ENCODE data around the gene MAGEA6.

MAGEA6 gene

DNA sequence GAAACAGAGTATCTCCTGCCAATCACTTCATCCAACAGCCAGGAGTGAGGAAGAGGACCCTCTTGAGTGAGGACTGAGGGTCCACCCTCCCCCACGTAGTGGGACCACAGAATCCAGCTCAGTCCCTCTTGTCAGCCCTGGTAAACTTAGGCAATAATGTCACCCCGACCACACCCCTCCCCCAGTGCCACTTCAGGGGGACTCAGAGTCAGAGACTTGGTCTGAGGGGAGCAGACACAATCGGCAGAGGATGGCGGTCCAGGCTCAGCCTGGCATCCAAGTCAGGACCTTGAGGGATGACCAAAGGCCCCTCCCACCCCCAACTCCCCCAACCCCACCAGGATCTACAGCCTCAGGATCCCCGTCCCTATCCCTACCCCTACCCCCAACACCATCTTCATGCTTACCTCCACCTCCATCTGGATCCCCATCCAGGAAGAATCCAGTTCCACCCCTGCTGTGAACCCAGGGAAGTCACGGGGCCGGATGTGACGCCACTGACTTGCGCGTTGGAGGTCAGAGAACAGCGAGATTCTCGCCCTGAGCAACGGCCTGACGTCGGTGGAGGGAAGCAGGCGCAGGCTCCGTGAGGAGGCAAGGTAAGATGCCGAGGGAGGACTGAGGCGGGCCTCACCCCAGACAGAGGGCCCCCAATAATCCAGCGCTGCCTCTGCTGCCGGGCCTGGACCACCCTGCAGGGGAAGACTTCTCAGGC is 36.1 kb downstream of the MAGEA6 start, which contains the start of the genes CSAG1 and MAGEA12:
CSAG1 (minus strand) TSS at position 461 of the 715 bp plus-strand sequence. CDS start 1,261 bp downstream, outside the sequence.
MAGEA12 (plus strand) TSS at position 497 of the 715 bp plus-strand sequence. CDS start 2,405 bp downstream, outside the sequence.
- no peak for DNase-seq

DNA sequence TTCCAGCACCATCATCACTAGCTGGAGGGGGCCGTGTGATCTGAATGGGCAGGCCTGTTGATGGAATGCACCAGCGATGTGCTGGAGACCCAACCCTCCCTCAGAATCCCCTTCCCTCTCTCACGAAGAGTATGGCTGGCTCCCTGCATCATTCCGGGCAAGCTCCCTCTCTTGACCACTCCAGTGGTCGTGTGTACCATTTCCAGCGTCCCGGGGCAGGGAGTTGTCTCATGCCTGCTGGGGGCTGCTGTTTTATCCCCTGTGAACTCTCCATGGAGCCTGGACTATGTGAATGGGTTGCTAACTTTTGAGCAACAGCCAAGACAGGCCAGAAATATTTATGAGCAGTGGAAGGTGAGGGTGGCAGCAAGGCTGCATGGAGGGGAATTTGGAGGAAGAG is 44.1 kb downstream of the MAGEA6 start:
- no peak for DNase-seq

All from NCI-H526 treated with DMSO at 0.1 percent for 48 hours (cell line).